ENCODE measurements around the gene CLCN7. TPM values are rescaled to one million over a fixed set of nuclear protein-coding genes. Genes with fewer than 3 reads are reported as not detected.

Gene CLCN7
- polyA plus RNA-seq, 3 donors = 37.4 to 249 (median 56.5) TPM

DNA sequence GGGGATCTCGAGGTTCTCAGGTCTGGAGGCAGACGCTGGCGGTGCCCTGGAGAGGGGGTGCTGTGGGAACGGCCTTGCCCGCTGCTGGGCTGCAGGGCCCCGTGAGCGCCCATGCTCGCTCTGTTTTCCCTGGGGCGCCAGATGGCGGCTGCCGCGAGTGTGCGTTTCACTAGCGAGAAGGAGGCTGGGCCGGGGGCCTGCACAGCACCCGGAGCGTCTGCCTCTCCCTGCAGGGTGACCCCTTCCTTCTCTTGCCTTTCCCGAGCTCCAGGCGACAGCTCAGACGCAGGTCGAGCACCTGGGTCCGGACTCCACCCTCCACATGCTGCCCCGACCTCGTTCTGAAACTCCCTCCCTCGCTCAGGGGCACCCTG, 21.0 kb upstream of the CLCN7 start:
- no peak for DNase-seq
- H3K27me3 Mint-ChIP-seq (ENCODE audit: low read depth in 3 of 3) = peaks cover 0 to 2% (median 0%) of the 10 kb centered on the region in 3 donors
- peaks cover 25 to 53% of the 10 kb centered on the region in 2 donors for H3K36me3 Mint-ChIP-seq
- H3K9ac ChIP-seq (ENCODE audit: insufficient read depth, low read length, poor library complexity, severe bottlenecking) = no peak overlapping the region
- WGBS (ENCODE audit: insufficient coverage) = 97% methylated on average over 24 of the region's 25 CpGs
- H3K27ac ChIP-seq (ENCODE audit: low read depth in 1 of 2, low read length in 2 of 2) = no peak overlapping the region
- no peaks in the 10 kb centered on the region for H4K20me1 ChIP-seq (ENCODE audit: insufficient read depth, low read length)
- no peak overlapping the region for H3K4me3 Mint-ChIP-seq
- H3K4me3 ChIP-seq (replicated peaks in 1 of 3; ENCODE audit: low read depth in 2 of 3, low read length in 3 of 3) = no peak overlapping the region
- H3K9me3 ChIP-seq (replicated peaks in 1 of 2; ENCODE audit: control insufficient read depth in 1 of 2, insufficient read depth in 1 of 2, low read length in 2 of 2) = no peaks in the 10 kb centered on the region
- H3K27ac Mint-ChIP-seq = no peak overlapping the region
- H3K4me1 ChIP-seq (ENCODE audit: control insufficient read depth in 1 of 2, insufficient read depth in 2 of 2, low read length in 2 of 2) = peaks cover 22 to 27% of the 10 kb centered on the region in 2 donors
- H3K79me2 ChIP-seq (ENCODE audit: insufficient read depth, low read length) = peaks cover 20% of the 10 kb centered on the region
- TF ChIP-seq, protein P1, sequence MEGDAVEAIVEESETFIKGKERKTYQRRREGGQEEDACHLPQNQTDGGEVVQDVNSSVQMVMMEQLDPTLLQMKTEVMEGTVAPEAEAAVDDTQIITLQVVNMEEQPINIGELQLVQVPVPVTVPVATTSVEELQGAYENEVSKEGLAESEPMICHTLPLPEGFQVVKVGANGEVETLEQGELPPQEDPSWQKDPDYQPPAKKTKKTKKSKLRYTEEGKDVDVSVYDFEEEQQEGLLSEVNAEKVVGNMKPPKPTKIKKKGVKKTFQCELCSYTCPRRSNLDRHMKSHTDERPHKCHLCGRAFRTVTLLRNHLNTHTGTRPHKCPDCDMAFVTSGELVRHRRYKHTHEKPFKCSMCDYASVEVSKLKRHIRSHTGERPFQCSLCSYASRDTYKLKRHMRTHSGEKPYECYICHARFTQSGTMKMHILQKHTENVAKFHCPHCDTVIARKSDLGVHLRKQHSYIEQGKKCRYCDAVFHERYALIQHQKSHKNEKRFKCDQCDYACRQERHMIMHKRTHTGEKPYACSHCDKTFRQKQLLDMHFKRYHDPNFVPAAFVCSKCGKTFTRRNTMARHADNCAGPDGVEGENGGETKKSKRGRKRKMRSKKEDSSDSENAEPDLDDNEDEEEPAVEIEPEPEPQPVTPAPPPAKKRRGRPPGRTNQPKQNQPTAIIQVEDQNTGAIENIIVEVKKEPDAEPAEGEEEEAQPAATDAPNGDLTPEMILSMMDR (IDR thresholded peaks at IDR 0.05) = no peak
- H3K9me3 Mint-ChIP-seq = peaks cover 0 to 2% (median 0%) of the 10 kb centered on the region in 7 donors
- peaks cover 57 to 63% of the 10 kb centered on the region in 2 donors for H3K36me3 ChIP-seq (replicated peaks in 1 of 2; ENCODE audit: control insufficient read depth in 1 of 2, insufficient read depth in 2 of 2, low read length in 2 of 2)
- H3K4me2 ChIP-seq (replicated peaks; ENCODE audit: extremely low read depth, low read length, poor library complexity, severe bottlenecking) = no peak overlapping the region
- H2AFZ ChIP-seq (ENCODE audit: insufficient read depth, low read depth, low read length, poor library complexity, severe bottlenecking) = no peak overlapping the region
- H3K27me3 ChIP-seq (ENCODE audit: control insufficient read depth in 2 of 2, insufficient read depth in 2 of 2, low read length in 2 of 2) = no peaks in the 10 kb centered on the region
- H3K4me1 Mint-ChIP-seq = peaks cover 19% of the 10 kb centered on the region
- intact Hi-C loops (cut with micrococcal nuclease) = no loop called here

DNA sequence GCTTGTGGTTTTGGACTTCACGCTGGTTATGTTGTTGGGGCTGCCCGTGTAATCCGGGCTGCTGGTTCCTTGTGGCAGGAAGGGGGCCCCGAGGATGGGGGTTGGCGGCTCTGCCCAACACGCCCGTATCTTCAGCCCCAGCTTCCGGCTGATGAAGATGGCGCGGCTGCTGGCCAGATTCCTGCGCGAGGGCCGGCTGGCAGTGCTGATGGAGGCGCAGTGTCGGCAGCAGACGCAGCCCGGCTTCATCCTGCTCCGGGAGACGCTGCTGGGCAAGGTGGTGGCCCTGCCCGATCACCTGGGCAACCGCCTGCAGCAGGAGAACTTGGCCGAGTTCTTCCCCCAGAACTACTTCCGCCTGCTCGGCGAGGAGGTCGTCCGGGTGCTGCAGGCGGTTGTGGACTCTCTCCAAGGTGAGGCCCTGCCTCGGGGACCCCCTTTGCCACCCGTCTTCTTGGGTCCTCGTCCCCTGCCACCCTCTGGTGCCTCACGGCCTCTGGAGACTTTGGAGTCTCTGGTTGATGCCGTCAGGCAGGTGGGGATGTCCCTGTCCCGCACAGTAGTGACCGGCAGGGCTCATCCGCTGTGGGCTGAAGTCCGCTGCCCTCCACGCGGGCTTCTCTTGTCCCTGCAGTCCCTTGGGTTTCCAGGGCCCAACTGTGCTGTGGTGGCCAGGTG, 20.5 kb upstream of the CLCN7 start:
- TF ChIP-seq, protein P1 (IDR thresholded peaks at IDR 0.05) = no peak
- H3K27me3 Mint-ChIP-seq (ENCODE audit: low read depth in 3 of 3) = peaks cover 0 to 2% (median 0%) of the 10 kb centered on the region in 3 donors
- H3K4me1 ChIP-seq (ENCODE audit: control insufficient read depth in 1 of 2, insufficient read depth in 2 of 2, low read length in 2 of 2) = peaks cover 22 to 27% of the 10 kb centered on the region in 2 donors
- H3K4me3 Mint-ChIP-seq = no peak overlapping the region
- no peak overlapping the region for H3K4me2 ChIP-seq (replicated peaks; ENCODE audit: extremely low read depth, low read length, poor library complexity, severe bottlenecking)
- DNase-seq = no peak
- H3K27ac ChIP-seq (ENCODE audit: low read depth in 1 of 2, low read length in 2 of 2) = no peak overlapping the region
- no peak overlapping the region for H3K9ac ChIP-seq (ENCODE audit: insufficient read depth, low read length, poor library complexity, severe bottlenecking)
- peaks cover 0 to 2% (median 0%) of the 10 kb centered on the region in 7 donors for H3K9me3 Mint-ChIP-seq
- H3K79me2 ChIP-seq (ENCODE audit: insufficient read depth, low read length) = peaks cover 20% of the 10 kb centered on the region
- 86% methylated on average over 38 of the region's 39 CpGs for WGBS (ENCODE audit: insufficient coverage)
- H3K4me3 ChIP-seq (replicated peaks in 1 of 3; ENCODE audit: low read depth in 2 of 3, low read length in 3 of 3) = no peak overlapping the region
- no peaks in the 10 kb centered on the region for H3K27me3 ChIP-seq (ENCODE audit: control insufficient read depth in 2 of 2, insufficient read depth in 2 of 2, low read length in 2 of 2)
- H3K36me3 Mint-ChIP-seq = peaks cover 22 to 50% of the 10 kb centered on the region in 2 donors
- H3K4me1 Mint-ChIP-seq = peaks cover 19% of the 10 kb centered on the region
- H2AFZ ChIP-seq (ENCODE audit: insufficient read depth, low read depth, low read length, poor library complexity, severe bottlenecking) = no peak overlapping the region
- intact Hi-C loops (cut with micrococcal nuclease) = no loop called here
- no peaks in the 10 kb centered on the region for H3K9me3 ChIP-seq (replicated peaks in 1 of 2; ENCODE audit: control insufficient read depth in 1 of 2, insufficient read depth in 1 of 2, low read length in 2 of 2)
- H4K20me1 ChIP-seq (ENCODE audit: insufficient read depth, low read length) = no peaks in the 10 kb centered on the region
- peaks cover 52 to 58% of the 10 kb centered on the region in 2 donors for H3K36me3 ChIP-seq (replicated peaks in 1 of 2; ENCODE audit: control insufficient read depth in 1 of 2, insufficient read depth in 2 of 2, low read length in 2 of 2)
- no peak overlapping the region for H3K27ac Mint-ChIP-seq

Data from CD14-positive monocyte (primary cell).